Measurements from ENCODE around the gene APBA2. TPM values are rescaled to one million over a fixed set of nuclear protein-coding genes. Genes with fewer than 3 reads are reported as not detected.
A peak's percentile ranks its signal among the peaks of the same experiment; 100 is the strongest.

The APBA2 gene
- total and polyA plus RNA-seq, 2 donors from 2014 or later = 1.0 to 6.1 TPM

DNA sequence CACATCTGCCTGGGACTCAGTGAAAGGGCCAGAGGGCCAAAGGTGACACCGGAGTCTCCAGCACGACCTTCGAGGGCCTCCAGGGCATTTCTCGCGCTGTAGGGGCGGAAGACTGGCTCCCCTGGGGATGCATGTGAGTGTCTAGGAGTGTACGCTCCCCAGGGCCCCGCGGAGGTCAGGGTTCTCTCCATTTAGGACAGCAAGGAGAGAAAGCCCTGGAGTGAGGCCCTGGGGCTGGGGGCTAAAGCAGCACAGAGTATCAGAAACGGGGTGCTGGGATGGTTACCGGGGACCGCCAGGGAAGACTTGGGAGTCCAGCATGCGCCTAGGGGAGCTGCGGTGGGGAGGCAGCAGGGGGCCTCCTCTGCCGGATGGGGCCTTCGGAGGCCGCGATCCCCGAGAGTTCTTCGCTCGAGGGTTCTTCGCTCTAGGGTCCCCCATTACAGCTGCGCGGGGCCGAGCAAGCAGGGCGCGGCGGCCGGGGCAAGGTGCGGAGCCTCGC lies 595 bp upstream of the APBA2 start:
- no peak for TF ChIP-seq CTCF (IDR thresholded peaks at IDR 0.05; ENCODE audit: borderline replicate concordance, extremely low read depth, insufficient read depth)
- no peaks in the 10 kb centered on the region for H3K9me3 ChIP-seq (ENCODE audit: control insufficient read depth in 2 of 3, insufficient read depth in 1 of 3, low read length in 3 of 3)
- intact Hi-C loops (cut with DNase I) = no loop called here
- H3K36me3 ChIP-seq (ENCODE audit: control insufficient read depth in 2 of 3, insufficient read depth in 3 of 3, low read length in 3 of 3) = no peaks in the 10 kb centered on the region
- H3K4me3 ChIP-seq (ENCODE audit: low read length in 3 of 3) = no peak overlapping the region
- FAIRE-seq = no peak
- H3K27ac ChIP-seq (ENCODE audit: low read depth in 2 of 2, low read length in 2 of 2) = no peak overlapping the region
- H3K4me1 ChIP-seq (ENCODE audit: control insufficient read depth in 2 of 3, insufficient read depth in 2 of 3, low read depth in 1 of 3, low read length in 3 of 3) = no peaks in the 10 kb centered on the region
- DNase-seq = peak in 3 of 5 donors; percentile 26 to 66 (median 64)
- H3K27me3 ChIP-seq (ENCODE audit: control insufficient read depth, insufficient read depth, low read length) = no peaks in the 10 kb centered on the region
- H3K9ac ChIP-seq (ENCODE audit: low read length in 3 of 3) = no peak overlapping the region

- no peak overlapping the region for H3K9ac ChIP-seq (ENCODE audit: low read length in 3 of 3)
- no peak for TF ChIP-seq CTCF (IDR thresholded peaks at IDR 0.05; ENCODE audit: borderline replicate concordance, extremely low read depth, insufficient read depth)
- FAIRE-seq (no peak), DNase-seq (peak in 1 of 5 donors; percentile 32)
- no peaks in the 10 kb centered on the region for H3K27me3 ChIP-seq (ENCODE audit: control insufficient read depth, insufficient read depth, low read length)
- no peaks in the 10 kb centered on the region for H3K4me1 ChIP-seq (ENCODE audit: control insufficient read depth in 2 of 3, insufficient read depth in 2 of 3, low read depth in 1 of 3, low read length in 3 of 3)
- no peaks in the 10 kb centered on the region for H3K9me3 ChIP-seq (ENCODE audit: control insufficient read depth in 2 of 3, insufficient read depth in 1 of 3, low read length in 3 of 3)
- intact Hi-C loops (cut with DNase I) = no loop called here
- H3K27ac ChIP-seq (ENCODE audit: low read depth in 2 of 2, low read length in 2 of 2) = no peak overlapping the region
- no peak overlapping the region for H3K4me3 ChIP-seq (ENCODE audit: low read length in 3 of 3)
- H3K36me3 ChIP-seq (ENCODE audit: control insufficient read depth in 2 of 3, insufficient read depth in 3 of 3, low read length in 3 of 3) = no peaks in the 10 kb centered on the region
Observed at GRCh38 chr15:28886431-28887338, 911 bp downstream of the APBA2 start.

GRCh38 chr15:28887339-28888174 lies 1.8 kb downstream of the APBA2 start:
- no peaks in the 10 kb centered on the region for H3K9me3 ChIP-seq (ENCODE audit: control insufficient read depth in 2 of 3, insufficient read depth in 1 of 3, low read length in 3 of 3)
- H3K27ac ChIP-seq (ENCODE audit: low read depth in 2 of 2, low read length in 2 of 2) = no peak overlapping the region
- no peaks in the 10 kb centered on the region for H3K36me3 ChIP-seq (ENCODE audit: control insufficient read depth in 2 of 3, insufficient read depth in 3 of 3, low read length in 3 of 3)
- no peak overlapping the region for H3K9ac ChIP-seq (ENCODE audit: low read length in 3 of 3)
- FAIRE-seq = no peak
- intact Hi-C loops (cut with DNase I) = no loop called here
- no peak for DNase-seq
- no peaks in the 10 kb centered on the region for H3K27me3 ChIP-seq (ENCODE audit: control insufficient read depth, insufficient read depth, low read length)
- no peak overlapping the region for H3K4me3 ChIP-seq (ENCODE audit: low read length in 3 of 3)
- no peak for TF ChIP-seq CTCF (IDR thresholded peaks at IDR 0.05; ENCODE audit: borderline replicate concordance, extremely low read depth, insufficient read depth)
- no peaks in the 10 kb centered on the region for H3K4me1 ChIP-seq (ENCODE audit: control insufficient read depth in 2 of 3, insufficient read depth in 2 of 3, low read depth in 1 of 3, low read length in 3 of 3)
